ENCODE measurements around the gene SUB1. TPM values are rescaled to one million over a fixed set of nuclear protein-coding genes. Genes with fewer than 3 reads are reported as not detected.

Gene SUB1
- total RNA-seq, 1 experiment from 2014 or later = 288 TPM

DNA sequence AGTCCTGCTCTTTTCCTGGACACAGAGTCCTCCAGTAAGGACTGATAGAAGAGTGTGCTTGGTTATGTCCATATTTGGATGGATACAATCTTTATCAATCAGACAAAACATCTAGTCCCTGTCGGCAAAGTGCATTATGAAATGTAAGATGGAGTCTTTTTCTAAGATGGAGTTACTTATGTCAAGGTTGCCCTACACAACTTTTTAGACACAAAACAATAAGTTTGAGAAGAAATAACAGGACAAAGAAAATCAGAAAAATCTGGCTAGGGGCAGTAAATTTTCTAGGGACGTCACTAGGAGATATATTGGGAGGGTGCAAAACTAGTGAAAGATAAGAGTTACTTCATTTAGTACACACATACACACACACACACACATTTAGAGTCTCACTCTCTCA is 23.3 kb upstream of the SUB1 start:
- Histone ChIP-seq H2BK15ac (ENCODE audit: low read depth, low read length) (no peak overlapping the region), H2AFZ (ENCODE audit: low read length) (no peak overlapping the region), H3K27me3 (ENCODE audit: insufficient read depth, low read length) (no peaks in the 10 kb centered on the region), H3K9ac (ENCODE audit: extremely low read depth, insufficient read length, low read length) (no peak overlapping the region), H3K79me2 (ENCODE audit: insufficient read depth, low read length) (no peaks in the 10 kb centered on the region), H4K20me1 (ENCODE audit: control insufficient read depth, insufficient read depth, insufficient read length) (no peaks in the 10 kb centered on the region), H3K23ac (ENCODE audit: insufficient read length, low read depth, low read length) (no peak overlapping the region), H3K23me2 (ENCODE audit: insufficient read length, low read depth, low read length, poor library complexity, severe bottlenecking) (no peaks in the 10 kb centered on the region), H3K27ac (ENCODE audit: insufficient read length, low read depth, low read length) (no peak overlapping the region), H4K8ac (replicated peaks; ENCODE audit: insufficient read length, low read depth, low read length) (no peak overlapping the region), H2BK20ac (ENCODE audit: low read depth, low read length, poor library complexity, severe bottlenecking) (no peak overlapping the region), H2AK5ac (ENCODE audit: insufficient read length, low read length) (no peak overlapping the region), H3T11ph (ENCODE audit: low read length) (no peak overlapping the region), H2BK5ac (ENCODE audit: insufficient read length, low read length) (no peak overlapping the region), H3K4ac (ENCODE audit: low read depth, low read length) (no peak overlapping the region), H3K79me1 (ENCODE audit: insufficient read depth, low read depth, low read length, poor library complexity, severe bottlenecking) (no peaks in the 10 kb centered on the region), H3K56ac (ENCODE audit: insufficient read length, low read depth, low read length) (no peak overlapping the region), H3K9me3 (ENCODE audit: control insufficient read depth, low read depth, low read length) (no peaks in the 10 kb centered on the region), H3K18ac (ENCODE audit: insufficient read length, low read depth, low read length) (no peak overlapping the region), H2BK120ac (ENCODE audit: low read depth, low read length, poor library complexity, severe bottlenecking) (no peak overlapping the region), H4K91ac (ENCODE audit: insufficient read length, low read depth, low read length) (no peak overlapping the region), H3K14ac (ENCODE audit: insufficient read depth, low read length) (no peak overlapping the region), H3K4me1 (ENCODE audit: insufficient read depth, low read length) (no peaks in the 10 kb centered on the region; the same call in 1 of the 2 replicates), H3K4me2 (ENCODE audit: insufficient read depth, insufficient read length, low read length) (no peak overlapping the region), H4K5ac (ENCODE audit: insufficient read length, low read depth, low read length) (no peak overlapping the region), H2BK12ac (ENCODE audit: insufficient read length, low read depth, low read length) (no peak overlapping the region)
- no peaks in the 10 kb centered on the region for H3K27me3 Mint-ChIP-seq (ENCODE audit: low read depth)
- TF ChIP-seq, protein P1, sequence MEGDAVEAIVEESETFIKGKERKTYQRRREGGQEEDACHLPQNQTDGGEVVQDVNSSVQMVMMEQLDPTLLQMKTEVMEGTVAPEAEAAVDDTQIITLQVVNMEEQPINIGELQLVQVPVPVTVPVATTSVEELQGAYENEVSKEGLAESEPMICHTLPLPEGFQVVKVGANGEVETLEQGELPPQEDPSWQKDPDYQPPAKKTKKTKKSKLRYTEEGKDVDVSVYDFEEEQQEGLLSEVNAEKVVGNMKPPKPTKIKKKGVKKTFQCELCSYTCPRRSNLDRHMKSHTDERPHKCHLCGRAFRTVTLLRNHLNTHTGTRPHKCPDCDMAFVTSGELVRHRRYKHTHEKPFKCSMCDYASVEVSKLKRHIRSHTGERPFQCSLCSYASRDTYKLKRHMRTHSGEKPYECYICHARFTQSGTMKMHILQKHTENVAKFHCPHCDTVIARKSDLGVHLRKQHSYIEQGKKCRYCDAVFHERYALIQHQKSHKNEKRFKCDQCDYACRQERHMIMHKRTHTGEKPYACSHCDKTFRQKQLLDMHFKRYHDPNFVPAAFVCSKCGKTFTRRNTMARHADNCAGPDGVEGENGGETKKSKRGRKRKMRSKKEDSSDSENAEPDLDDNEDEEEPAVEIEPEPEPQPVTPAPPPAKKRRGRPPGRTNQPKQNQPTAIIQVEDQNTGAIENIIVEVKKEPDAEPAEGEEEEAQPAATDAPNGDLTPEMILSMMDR (conservative IDR thresholded peaks at IDR 0.05) = no peak
- H3K4me1 Mint-ChIP-seq = peaks cover 12 to 14% of the 10 kb centered on the region in 2 experiments
- H3K36me3 Mint-ChIP-seq (ENCODE audit: insufficient read depth in 1 of 3, low read depth in 3 of 3) = no peaks in the 10 kb centered on the region
- no peak overlapping the region for H3K27ac Mint-ChIP-seq
- no peak for DNase-seq
- WGBS (ENCODE audit: extremely low coverage, insufficient read length, low lambda C conversion rate) = no CpG with 5 or more reads among the region's 2 CpGs
- no peak overlapping the region for H3K4me3 Mint-ChIP-seq
- H3K9me3 Mint-ChIP-seq = no peaks in the 10 kb centered on the region; a peak in 1 of 5 replicates

Measured in H9 (cell line).